NCI-H345 treated with DMSO at 0.1 percent for 48 hours (cell line): Measurements from ENCODE around the gene DAP.
"Not testable (repeated sequence)": the region's sequence is repeated elsewhere in the genome, so short reads cannot be mapped to it uniquely, and the experiment has no call there.

ENCODE experiments used
- DNase-seq: peaks from one replicate; lab custom pipeline; 2025; ENCODE audit not compliant: unreplicated experiment; lab: John Stamatoyannopoulos, UW

DAP gene

DNA sequence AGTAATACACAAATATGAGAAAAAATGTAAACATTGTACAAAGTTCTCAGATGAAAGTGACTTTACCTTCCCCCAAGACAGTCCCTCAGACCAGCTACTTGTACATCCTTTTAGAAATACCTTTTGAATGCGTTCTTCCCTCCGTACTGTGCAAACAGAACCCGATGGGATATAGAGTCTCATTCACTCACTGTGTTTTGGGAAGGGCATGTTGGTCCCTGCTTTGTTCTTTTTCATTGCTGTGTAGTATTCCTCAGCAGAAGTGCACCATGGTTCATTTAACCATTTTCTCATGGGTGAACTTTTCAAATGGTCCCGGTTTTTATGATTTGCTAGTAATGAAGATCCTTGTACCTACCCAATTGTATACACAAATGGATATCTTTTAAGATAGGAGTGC is 102.8 kb downstream of the DAP start:
- no peak for DNase-seq

- no peak for DNase-seq
These were observed 104.8 kb downstream of the DAP start for GRCh38 chr5:10655972-10656830.

DNA sequence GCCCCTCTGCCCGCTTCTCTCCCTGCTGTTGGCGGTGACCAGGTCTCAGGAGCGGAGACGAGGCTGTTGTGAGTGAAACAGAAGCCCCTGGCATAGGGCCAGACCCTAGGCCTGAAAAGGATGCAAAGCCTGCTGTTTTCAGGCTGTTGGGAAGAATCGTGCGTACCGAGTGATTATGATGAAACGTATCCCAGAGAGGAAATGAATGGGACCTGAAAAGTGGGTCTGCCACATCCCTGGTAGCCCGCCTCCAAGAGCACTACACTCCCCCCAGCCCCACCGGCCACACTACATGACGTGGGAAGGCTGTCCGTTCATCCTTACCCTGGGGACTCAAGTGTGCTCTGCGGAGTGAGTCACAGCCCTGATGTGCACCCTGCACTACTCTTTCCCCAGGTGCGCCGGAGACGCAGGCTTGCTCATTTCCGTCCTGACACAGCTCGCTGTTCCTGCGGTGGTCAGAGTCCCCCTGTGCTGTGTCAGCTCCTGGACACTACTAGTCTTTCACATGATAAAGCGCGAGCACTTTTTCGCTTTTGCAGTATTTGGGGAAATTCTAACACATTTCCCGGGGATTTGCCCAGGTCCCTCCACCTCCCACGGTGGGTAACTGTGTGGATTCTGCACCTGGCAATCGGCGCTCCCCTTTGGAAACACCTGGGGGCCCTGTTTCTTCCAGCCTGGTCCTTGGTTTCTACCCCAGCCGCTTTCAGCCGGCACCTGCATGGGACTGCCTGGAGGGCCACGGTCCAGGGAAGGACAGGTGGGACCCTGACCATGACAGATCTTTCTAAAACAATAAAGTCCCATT is 105.7 kb downstream of the DAP start:
- no peak for DNase-seq

DNA sequence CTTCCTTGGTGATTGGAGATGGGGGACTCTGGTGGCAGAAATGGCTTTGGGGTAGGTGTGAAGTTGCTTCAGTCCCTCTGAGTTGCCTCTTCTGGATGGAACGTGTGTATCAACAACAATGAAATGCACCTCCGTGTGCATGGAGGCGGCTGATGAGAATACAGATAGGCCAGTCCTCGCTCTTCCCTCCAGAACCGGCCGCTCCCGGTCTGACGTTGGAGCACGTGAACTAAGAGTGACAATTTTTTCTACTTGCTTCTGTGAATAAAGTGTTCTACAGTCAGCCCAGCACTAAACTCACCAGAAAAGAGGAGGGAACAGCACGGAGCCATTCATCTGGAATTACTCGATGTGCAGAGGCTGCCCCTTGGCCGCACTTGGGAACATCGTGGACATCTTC is 106.5 kb downstream of the DAP start:
- DNase-seq, result no peak

DNA sequence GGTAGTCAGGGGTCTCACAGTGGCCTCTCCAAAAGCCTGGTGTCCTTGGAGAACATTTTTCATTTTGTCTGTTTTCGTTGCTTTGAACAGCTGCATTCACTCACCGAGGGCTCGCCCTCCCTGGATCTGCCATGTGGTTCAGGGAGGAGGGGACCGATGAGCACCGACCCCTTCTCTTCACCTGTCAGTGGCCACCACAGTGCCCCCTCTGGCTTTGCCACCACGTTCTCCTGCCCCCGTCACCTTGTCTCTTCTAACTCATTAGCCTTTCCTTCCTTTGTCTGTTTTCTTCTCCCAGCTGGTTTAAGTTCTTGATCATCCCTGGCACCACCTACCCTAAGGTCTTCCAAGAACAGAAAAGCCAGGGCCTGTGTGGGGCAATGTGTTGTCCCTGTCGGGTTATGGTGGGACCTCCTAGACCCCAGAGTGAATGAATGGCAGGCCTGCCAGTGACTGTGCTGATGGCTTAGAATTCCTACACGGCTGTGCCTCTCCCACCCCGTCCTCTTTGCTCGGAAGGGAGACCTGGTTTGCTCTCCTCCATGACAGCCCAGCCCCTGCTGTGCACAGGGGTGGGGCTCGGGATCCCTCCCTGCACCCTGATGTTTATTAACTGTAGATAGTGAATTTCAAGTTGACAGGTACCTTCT is 107.2 kb downstream of the DAP start:
- no peak for DNase-seq

GRCh38 chr5:10653043-10653442 is 108.0 kb downstream of the DAP start:
- DNase-seq, result no peak

DNA sequence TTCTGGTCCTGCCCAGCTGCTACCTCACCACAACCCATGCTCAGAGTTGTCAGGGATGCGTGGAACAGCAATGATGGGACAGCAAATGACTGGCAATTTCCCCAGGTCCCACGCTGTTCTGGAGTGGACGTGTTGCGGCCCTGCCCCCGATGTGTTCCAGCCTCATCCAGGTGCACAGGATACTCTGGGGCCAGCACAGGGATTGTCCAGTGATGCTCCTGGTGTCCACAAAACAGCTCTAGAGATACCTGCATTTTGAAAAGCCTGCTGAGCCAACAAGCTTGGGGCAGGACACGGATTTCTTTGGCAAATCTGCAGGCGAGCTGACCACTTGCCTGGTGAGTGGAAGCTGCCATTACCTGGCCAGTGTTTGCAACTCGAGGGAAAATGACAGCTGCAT is 108.4 kb downstream of the DAP start:
- DNase-seq, result no peak

DNA sequence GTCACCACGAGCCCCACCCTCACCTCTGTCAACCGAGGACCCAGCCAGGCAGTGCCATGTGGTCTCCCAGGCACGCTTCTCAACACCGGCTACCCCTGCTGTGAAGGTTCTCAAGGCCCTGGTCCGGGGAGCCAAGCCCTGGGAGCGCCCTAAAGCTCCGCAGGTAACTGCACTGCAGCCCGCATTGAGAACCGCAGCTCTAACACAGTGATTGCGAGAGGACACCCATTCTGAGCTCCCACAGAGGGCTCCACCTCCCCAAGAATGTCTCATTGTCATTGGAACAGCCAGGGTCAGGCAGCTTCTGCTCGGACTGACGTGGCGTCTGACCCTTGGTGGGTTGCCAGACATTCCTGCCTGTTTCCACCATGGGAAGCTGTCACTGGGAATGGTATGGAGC is 108.9 kb downstream of the DAP start:
- no peak for DNase-seq

DNA sequence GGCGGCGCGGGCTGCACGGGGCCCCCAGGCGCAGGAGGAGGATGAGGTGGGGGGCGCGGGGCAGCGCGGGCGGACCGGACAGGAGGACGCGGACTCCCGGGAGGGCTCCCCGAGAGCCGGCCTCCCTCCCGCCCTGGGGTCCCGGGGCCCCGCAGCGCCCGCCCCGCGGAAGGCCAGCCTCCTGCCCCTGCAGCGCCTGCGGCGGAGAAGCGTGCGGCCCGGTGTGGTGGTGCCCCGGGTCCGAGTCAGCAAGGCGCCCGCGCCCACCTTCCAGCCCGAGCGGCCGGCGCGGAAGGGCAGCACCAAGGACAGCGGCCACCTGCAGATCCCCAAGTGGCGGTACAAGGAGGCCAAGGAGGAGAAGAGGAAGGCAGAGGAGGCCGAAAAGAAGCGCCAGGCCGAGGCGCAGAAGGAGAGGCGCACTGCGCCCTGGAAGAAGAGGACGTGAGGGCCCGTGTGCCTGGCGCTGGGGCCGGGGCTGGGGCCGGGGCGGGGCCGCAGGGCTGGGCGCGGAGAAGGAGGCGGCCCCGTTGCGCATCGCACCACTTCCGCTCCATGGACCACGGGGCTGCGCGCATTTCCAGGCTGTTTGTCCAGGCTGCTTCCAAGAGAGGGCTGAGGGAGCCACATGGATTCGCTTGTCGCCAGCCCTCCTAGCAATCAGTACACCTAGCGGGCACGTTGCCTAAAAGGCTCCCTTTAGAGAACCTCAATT is 111.2 kb downstream of the DAP start:
- DNase-seq, result no peak

GRCh38 chr5:10648806-10649665 is 112.0 kb downstream of the DAP start:
- no peak for DNase-seq

- no peak for DNase-seq
These were observed 113.4 kb downstream of the DAP start for GRCh38 chr5:10647640-10648039.

DNA sequence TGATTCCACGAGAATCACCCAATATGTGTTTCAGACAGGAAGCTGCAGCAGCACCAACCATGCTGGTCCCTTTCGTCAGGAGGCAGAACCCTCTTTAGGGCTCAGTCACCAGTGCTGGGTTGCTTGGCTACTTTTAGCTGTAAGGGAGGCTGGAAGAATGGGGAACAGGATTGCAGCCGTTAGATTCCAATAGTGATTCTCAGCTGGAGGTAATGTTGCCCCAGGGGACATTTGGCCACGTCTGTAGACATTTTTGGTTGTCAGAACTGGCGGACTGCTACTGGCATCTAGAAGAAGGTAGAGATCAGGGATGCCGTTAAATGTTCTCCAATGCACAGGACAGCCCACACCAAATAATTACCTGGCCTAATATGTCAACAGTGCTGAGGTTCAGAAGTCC is 115.4 kb downstream of the DAP start:
- DNase-seq, result no peak

DNA sequence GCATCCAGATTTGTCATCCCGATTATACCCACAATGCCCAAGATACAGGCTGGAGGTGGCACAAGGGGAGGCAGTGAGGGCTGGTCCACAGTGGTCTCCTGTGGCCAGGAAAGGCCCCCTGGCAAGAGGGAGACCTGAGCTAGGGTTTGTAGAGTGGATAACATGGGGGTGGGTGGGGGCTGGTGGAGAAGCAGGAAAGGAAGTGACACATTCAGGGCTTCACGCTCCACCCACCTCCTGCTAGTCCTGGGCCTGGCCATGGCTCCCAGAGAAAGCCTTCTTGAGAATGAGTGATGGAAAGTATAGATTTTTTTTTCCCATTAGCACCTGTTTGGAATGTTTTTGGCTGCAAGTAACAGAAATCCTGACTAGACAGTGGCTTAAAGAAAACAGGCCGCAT is 115.9 kb downstream of the DAP start:
- DNase-seq, result no peak

- DNase-seq, result no peak
These were observed 116.8 kb downstream of the DAP start for GRCh38 chr5:10644192-10644591.

DNA sequence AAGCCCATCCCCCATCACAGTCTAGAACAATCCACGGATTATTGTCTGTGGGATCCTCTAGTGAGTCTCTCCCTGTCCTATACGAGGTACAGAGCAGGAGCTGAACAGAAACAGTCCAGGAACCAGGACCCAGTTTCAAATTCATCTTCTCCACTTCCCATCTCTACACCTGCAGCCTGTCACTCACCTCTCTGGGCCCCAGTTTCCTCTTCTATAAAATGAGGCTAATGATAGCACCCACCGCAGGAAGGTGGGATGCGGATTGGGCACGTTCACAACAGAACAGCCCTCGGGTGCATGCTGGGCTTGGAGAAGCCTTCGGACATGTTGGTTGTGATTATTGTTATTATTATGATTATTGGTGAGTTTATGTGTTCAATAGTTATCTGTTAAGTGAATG is 118.7 kb downstream of the DAP start:
- no peak for DNase-seq

GRCh38 chr5:10639846-10640368 is 121.1 kb downstream of the DAP start:
- no peak for DNase-seq

- DNase-seq, result not testable (repeated sequence)
These were observed 122.3 kb downstream of the DAP start for GRCh38 chr5:10638723-10639122.

- DNase-seq, result no peak
These were observed 123.1 kb downstream of the DAP start for GRCh38 chr5:10637944-10638343.

- DNase-seq, result no peak
These were observed 124.5 kb downstream of the DAP start for GRCh38 chr5:10636363-10637142.
